Measurements from ENCODE around the gene ZNF256. TPM values are rescaled to one million over a fixed set of nuclear protein-coding genes. Genes with fewer than 3 reads are reported as not detected.

Gene ZNF256
- total RNA-seq, 2 donors from 2014 or later: 10.4 to 11.0 TPM

GRCh38 chr19:57905258-57905657, 42.2 kb downstream of the ZNF256 start:
- Mint-ChIP-seq H3K4me3 (no peak overlapping the region), H3K4me1 (no peaks in the 10 kb centered on the region), H3K27me3 (ENCODE audit: insufficient read depth) (no peaks in the 10 kb centered on the region), H3K9me3 (peaks cover 17% of the 10 kb centered on the region), H3K36me3 (ENCODE audit: low read depth) (peaks cover 49% of the 10 kb centered on the region), H3K27ac (no peak overlapping the region)
- Histone ChIP-seq H3K4me3 (ENCODE audit: low read length) (no peak overlapping the region), H3K27me3 (ENCODE audit: control insufficient read depth, insufficient read depth, low read length, poor library complexity, severe bottlenecking) (no peaks in the 10 kb centered on the region), H3K9ac (ENCODE audit: extremely low read depth, low read length, poor library complexity, severe bottlenecking) (no peak overlapping the region), H3K4me1 (ENCODE audit: control insufficient read depth, insufficient read depth, low read length) (no peaks in the 10 kb centered on the region), H3K27ac (ENCODE audit: low read depth, low read length) (no peak overlapping the region), H3K9me3 (ENCODE audit: control insufficient read depth, low read length) (peaks cover 24% of the 10 kb centered on the region), H3K36me3 (ENCODE audit: control insufficient read depth, insufficient read depth, low read length) (peaks cover 45% of the 10 kb centered on the region)
- no peak for DNase-seq
- TF ChIP-seq, protein P1, sequence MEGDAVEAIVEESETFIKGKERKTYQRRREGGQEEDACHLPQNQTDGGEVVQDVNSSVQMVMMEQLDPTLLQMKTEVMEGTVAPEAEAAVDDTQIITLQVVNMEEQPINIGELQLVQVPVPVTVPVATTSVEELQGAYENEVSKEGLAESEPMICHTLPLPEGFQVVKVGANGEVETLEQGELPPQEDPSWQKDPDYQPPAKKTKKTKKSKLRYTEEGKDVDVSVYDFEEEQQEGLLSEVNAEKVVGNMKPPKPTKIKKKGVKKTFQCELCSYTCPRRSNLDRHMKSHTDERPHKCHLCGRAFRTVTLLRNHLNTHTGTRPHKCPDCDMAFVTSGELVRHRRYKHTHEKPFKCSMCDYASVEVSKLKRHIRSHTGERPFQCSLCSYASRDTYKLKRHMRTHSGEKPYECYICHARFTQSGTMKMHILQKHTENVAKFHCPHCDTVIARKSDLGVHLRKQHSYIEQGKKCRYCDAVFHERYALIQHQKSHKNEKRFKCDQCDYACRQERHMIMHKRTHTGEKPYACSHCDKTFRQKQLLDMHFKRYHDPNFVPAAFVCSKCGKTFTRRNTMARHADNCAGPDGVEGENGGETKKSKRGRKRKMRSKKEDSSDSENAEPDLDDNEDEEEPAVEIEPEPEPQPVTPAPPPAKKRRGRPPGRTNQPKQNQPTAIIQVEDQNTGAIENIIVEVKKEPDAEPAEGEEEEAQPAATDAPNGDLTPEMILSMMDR (conservative IDR thresholded peaks at IDR 0.05): no peak
- 98 to 100% methylated on average over 2 to 4 of the region's 6 CpGs for WGBS, 2 experiments (ENCODE audit: insufficient coverage in 1 of 2, insufficient read length in 1 of 2)

GRCh38 chr19:57903618-57904184, 43.8 kb downstream of the ZNF256 start:
- no peak overlapping the region for H3K4me3 Mint-ChIP-seq

GRCh38 chr19:57900311-57900710, 47.2 kb downstream of the ZNF256 start:
- Histone ChIP-seq H3K9ac (ENCODE audit: extremely low read depth, low read length, poor library complexity, severe bottlenecking) (no peak overlapping the region), H3K36me3 (ENCODE audit: control insufficient read depth, insufficient read depth, low read length) (peaks cover 17% of the 10 kb centered on the region), H3K9me3 (ENCODE audit: control insufficient read depth, low read length) (peaks cover 21% of the 10 kb centered on the region), H3K4me1 (ENCODE audit: control insufficient read depth, insufficient read depth, low read length) (no peaks in the 10 kb centered on the region), H3K27me3 (ENCODE audit: control insufficient read depth, insufficient read depth, low read length, poor library complexity, severe bottlenecking) (no peaks in the 10 kb centered on the region), H3K27ac (ENCODE audit: low read depth, low read length) (no peak overlapping the region), H3K4me3 (ENCODE audit: low read length) (no peak overlapping the region)
- peaks cover 10% of the 10 kb centered on the region for H3K9me3 Mint-ChIP-seq
- H3K27ac Mint-ChIP-seq: no peak overlapping the region
- DNase-seq: no peak
- TF ChIP-seq, protein P1 (conservative IDR thresholded peaks at IDR 0.05): no peak
- H3K36me3 Mint-ChIP-seq (ENCODE audit: low read depth): peaks cover 11% of the 10 kb centered on the region
- no peak overlapping the region for H3K4me3 Mint-ChIP-seq
- WGBS, 2 experiments (ENCODE audit: insufficient coverage in 1 of 2, insufficient read length in 1 of 2): 93 to 100% methylated on average over 5 of the region's 5 CpGs
- no peaks in the 10 kb centered on the region for H3K4me1 Mint-ChIP-seq
- H3K27me3 Mint-ChIP-seq (ENCODE audit: insufficient read depth): no peaks in the 10 kb centered on the region

More at GRCh38 chr19:57903618-57904184, 43.8 kb downstream of the ZNF256 start:
- DNase-seq: no peak
- H3K27me3 Mint-ChIP-seq (ENCODE audit: insufficient read depth): no peaks in the 10 kb centered on the region
- Histone ChIP-seq H3K36me3 (ENCODE audit: control insufficient read depth, insufficient read depth, low read length) (peaks cover 43% of the 10 kb centered on the region), H3K27me3 (ENCODE audit: control insufficient read depth, insufficient read depth, low read length, poor library complexity, severe bottlenecking) (no peaks in the 10 kb centered on the region), H3K9ac (ENCODE audit: extremely low read depth, low read length, poor library complexity, severe bottlenecking) (no peak overlapping the region), H3K4me3 (ENCODE audit: low read length) (no peak overlapping the region), H3K9me3 (ENCODE audit: control insufficient read depth, low read length) (peaks cover 24% of the 10 kb centered on the region), H3K4me1 (ENCODE audit: control insufficient read depth, insufficient read depth, low read length) (no peaks in the 10 kb centered on the region), H3K27ac (ENCODE audit: low read depth, low read length) (no peak overlapping the region)
- 81 to 84% methylated on average over 7 of the region's 7 CpGs for WGBS, 2 experiments (ENCODE audit: insufficient coverage in 1 of 2, insufficient read length in 1 of 2)
- H3K4me1 Mint-ChIP-seq: no peaks in the 10 kb centered on the region
- peaks cover 39% of the 10 kb centered on the region for H3K36me3 Mint-ChIP-seq (ENCODE audit: low read depth)
- peaks cover 12% of the 10 kb centered on the region for H3K9me3 Mint-ChIP-seq
- TF ChIP-seq, protein P1 (conservative IDR thresholded peaks at IDR 0.05): no peak
- no peak overlapping the region for H3K27ac Mint-ChIP-seq

Other genes with a start within 250 kb of the ZNF256 start
- 10 to 100 TPM; 15.9 to 21.2 TPM for gene ZNF154, start 238.5 kb downstream of the ZNF256 start, total RNA-seq
- 1 to 10 TPM; 6.0 to 9.6 TPM for gene ZNF671, start 220.1 kb downstream of the ZNF256 start, total RNA-seq
- gene ZNF776, start 200.9 kb downstream of the ZNF256 start, total RNA-seq: 10 to 100 TPM; 16.2 to 21.4 TPM
- 10 to 100 TPM; 15.1 to 17.0 TPM for gene ZNF586, start 178.0 kb downstream of the ZNF256 start, total RNA-seq
- gene ZNF552, start 132.8 kb downstream of the ZNF256 start, total RNA-seq: 10 to 100 TPM; 17.4 to 18.8 TPM
- gene ZNF587B, start 117.4 kb downstream of the ZNF256 start, total RNA-seq: 10 to 100 TPM; 37.0 to 39.9 TPM
- 10 to 100 TPM; 64.1 to 98.1 TPM for gene ZNF587, start 97.8 kb downstream of the ZNF256 start, total RNA-seq
- 10 to 100 TPM; 54.7 to 63.0 TPM for gene ZNF814, start 58.7 kb downstream of the ZNF256 start, total RNA-seq
- 10 to 100 TPM; 16.5 to 30.9 TPM for gene ZNF417, start 31.1 kb downstream of the ZNF256 start, total RNA-seq
- 10 to 100 TPM; 21.5 to 29.6 TPM for gene ZNF418, start 12.3 kb downstream of the ZNF256 start, total RNA-seq
- under 1 TPM; 0.40 to 0.51 TPM for gene C19orf18, start 26.8 kb upstream of the ZNF256 start, total RNA-seq
- gene ZNF606, start 55.1 kb upstream of the ZNF256 start, total RNA-seq: 10 to 100 TPM; 25.8 to 34.7 TPM
- gene ZSCAN1, start 86.3 kb upstream of the ZNF256 start, total RNA-seq: 1 to 10 TPM; 1.5 to 2.2 TPM
- 10 to 100 TPM in 1 of 2 donors, 1 to 10 TPM in 1; 9.3 to 12.0 TPM for gene ZNF135, start 111.6 kb upstream of the ZNF256 start, total RNA-seq
- gene ZSCAN18, start 150.5 kb upstream of the ZNF256 start, total RNA-seq: 100 to 1,000 TPM in 1 of 2 donors, 10 to 100 TPM in 1; 68.2 to 112 TPM
- gene ZNF329, start 203.1 kb upstream of the ZNF256 start, total RNA-seq: 10 to 100 TPM; 16.7 to 24.7 TPM
- 10 to 100 TPM; 23.2 to 24.9 TPM for gene ZNF274, start 235.4 kb upstream of the ZNF256 start, total RNA-seq

Measured in endodermal cell (in vitro differentiated cells).